Mucosa of descending colon (tissue), 3 donors: ENCODE data around the gene DNAJC17. TPM values are rescaled to one million over a fixed set of nuclear protein-coding genes. Genes with fewer than 3 reads are reported as not detected.

Experiments
- ATAC-seq: fragments of 200-7000 bp; cut with Tn5 transposase; one replicate; pipeline ENCODE4 v1.9.1; 2020; ENCODE audit warnings: mild to moderate bottlenecking, moderate library complexity
- DNase-seq, 3 donors: peaks; one replicate each; pipeline ENCODE4 v3.0.0-alpha.2; 2020
- H3K36me3 ChIP-seq: fragments of 200-600 bp; one replicate; pipeline ENCODE4 v1.8.0; 2021; ENCODE audit warnings: low read depth, mild to moderate bottlenecking
- H3K4me1 ChIP-seq: fragments of 200-600 bp; one replicate; pipeline ENCODE4 v1.8.0; 2021; ENCODE audit warnings: low read depth, mild to moderate bottlenecking
- H3K4me3 ChIP-seq: fragments of 200-600 bp; one replicate; pipeline ENCODE4 v1.8.0; 2021; ENCODE audit warnings: mild to moderate bottlenecking
- H3K9me3 ChIP-seq: fragments of 200-600 bp; one replicate; pipeline ENCODE4 v1.8.0; 2021; ENCODE audit warnings: mild to moderate bottlenecking
- intact Hi-C, 2 donors: fragments of 100-400 bp; cut with DNase I in 1 of 2; cut with micrococcal nuclease in 1 of 2; formaldehyde crosslinking; loops; one replicate each; pipeline versions ENCODE4 v1.11.0 to v1.11.1; 2022; cut with DNase I, micrococcal nuclease
- total RNA-seq, 3 donors: library from RNA; stranded (reverse); fragmentation: NEBNext Ultra II Directional in 2 of 3; extraction: Animal tissue kit (Norgen Biotek cat#: 25700) in 2 of 3; gene quantifications; one replicate each; pipeline versions ENCODE4 v1.2.1 to v1.2.4, GENCODE V29; 2021 to 2023
- TF ChIP-seq, protein P1 (sequence below): fragments of 200-600 bp; IDR thresholded peaks from one replicate; pipeline ENCODE4 v1.8.0; 2022; ENCODE audit warnings: antibody characterized with exemption, mild to moderate bottlenecking
- donor health status: DM: no; HTN: no; CAD: no; lungs with moderate emphysema.
- donor health status: DM: no; HTN: no; CAD: no.
- donor health status: DM: no; HTN: yes; CAD: no.

Gene DNAJC17
- total RNA-seq, 3 donors from 2014 or later, result 29.6 to 47.6 (median 36.5) TPM

DNA sequence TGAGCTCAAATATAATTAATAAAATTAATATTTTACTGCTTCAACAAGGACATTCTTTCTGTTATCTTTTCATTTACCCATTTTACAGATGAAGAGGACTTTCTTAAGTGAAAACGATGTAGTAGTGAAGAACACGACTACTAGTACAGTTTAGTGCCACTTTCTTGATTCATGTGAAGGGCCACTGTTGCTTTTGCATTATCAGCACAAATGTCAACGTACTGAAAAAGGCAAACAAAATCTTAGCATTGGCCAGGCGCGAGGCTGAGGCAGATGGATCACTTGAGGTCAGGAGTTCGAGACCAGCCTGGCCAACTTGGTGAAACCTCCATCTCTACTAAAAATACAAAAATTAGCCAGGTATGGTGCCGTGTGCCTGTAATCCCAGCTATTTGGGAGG is 11.8 kb upstream of the DNAJC17 start:
- no peak for ATAC-seq
- intact Hi-C loops, result no loop called here
- H3K9me3 ChIP-seq, result no peaks in the 10 kb centered on the region
- H3K36me3 ChIP-seq, result peaks cover 5% of the 10 kb centered on the region
- no peak for DNase-seq
- no peaks in the 10 kb centered on the region for H3K4me1 ChIP-seq
- H3K4me3 ChIP-seq, result no peak overlapping the region
- TF ChIP-seq, protein P1, sequence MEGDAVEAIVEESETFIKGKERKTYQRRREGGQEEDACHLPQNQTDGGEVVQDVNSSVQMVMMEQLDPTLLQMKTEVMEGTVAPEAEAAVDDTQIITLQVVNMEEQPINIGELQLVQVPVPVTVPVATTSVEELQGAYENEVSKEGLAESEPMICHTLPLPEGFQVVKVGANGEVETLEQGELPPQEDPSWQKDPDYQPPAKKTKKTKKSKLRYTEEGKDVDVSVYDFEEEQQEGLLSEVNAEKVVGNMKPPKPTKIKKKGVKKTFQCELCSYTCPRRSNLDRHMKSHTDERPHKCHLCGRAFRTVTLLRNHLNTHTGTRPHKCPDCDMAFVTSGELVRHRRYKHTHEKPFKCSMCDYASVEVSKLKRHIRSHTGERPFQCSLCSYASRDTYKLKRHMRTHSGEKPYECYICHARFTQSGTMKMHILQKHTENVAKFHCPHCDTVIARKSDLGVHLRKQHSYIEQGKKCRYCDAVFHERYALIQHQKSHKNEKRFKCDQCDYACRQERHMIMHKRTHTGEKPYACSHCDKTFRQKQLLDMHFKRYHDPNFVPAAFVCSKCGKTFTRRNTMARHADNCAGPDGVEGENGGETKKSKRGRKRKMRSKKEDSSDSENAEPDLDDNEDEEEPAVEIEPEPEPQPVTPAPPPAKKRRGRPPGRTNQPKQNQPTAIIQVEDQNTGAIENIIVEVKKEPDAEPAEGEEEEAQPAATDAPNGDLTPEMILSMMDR, result no peak

DNA sequence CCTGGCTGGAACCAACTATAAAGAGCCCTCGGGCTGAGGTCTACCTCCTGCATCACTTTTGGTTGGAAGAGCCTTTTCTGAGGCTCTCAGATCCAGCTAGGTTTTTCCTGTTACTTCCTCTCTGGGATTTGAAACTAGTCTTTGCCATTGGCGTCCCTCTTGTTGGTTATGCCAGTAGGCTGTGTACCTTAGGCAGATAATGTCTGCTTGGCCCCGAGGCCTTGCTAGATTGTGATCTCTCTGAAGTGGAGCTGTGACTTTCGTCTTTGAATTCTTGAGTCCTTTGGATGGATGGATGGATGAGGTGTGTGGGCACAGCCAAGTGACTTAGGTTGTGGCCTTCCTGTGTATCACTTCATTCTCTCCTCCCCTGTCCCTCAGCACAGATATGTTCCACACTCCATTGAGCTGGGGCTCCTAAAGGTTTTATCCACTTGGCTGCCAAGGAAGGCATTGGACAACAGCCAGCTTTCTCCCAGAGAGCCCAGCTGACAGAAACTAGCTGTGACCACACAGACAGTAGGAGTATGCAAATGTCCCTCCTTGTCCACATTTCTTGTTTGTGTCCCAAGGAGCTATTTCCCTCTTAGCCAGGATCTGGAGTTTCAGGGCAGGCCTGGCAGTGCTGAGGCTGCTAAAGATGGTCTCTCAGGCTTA is 7.9 kb upstream of the DNAJC17 start:
- H3K9me3 ChIP-seq, result no peaks in the 10 kb centered on the region
- no peak for DNase-seq
- no peak for ATAC-seq
- H3K4me1 ChIP-seq, result no peaks in the 10 kb centered on the region
- no peak overlapping the region for H3K4me3 ChIP-seq
- intact Hi-C loops, result no loop called here
- H3K36me3 ChIP-seq, result peaks cover 5% of the 10 kb centered on the region
- TF ChIP-seq, protein P1, result no peak

DNA sequence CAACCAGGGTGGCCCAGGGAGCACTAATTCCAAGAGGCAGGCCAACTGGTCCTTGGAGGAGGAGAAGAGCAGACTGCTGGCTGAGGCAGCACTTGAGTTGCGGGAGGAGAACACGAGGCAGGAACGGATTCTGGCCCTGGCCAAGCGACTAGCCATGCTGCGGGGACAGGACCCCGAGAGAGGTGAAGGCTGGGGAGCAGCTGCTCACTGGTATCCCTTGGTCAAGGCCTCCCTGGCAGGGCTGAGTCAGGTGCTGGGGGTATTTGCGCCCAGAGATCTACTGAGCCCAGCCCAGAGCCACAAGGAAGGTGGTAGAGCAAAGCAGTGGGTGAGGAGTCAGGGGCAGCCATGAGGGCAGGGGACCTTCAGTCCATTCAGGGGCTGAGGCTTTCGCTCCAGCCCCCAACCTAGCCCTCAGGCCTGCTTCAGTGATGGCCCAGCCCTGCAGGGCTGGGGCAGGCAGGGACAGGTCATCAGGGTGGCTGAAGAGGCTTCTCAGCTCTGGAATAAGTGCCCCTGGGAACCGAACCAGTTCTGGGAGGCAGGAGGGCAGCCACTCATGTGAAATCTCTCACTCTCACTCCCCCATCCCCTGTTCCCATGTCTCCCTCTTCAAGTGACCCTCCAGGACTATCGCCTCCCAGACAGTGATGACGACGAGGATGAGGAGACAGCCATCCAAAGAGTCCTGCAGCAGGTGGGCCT is 5.6 kb upstream of the DNAJC17 start:
- H3K4me1 ChIP-seq, result peaks cover 12% of the 10 kb centered on the region
- DNase-seq (peak in 2 of 3 donors; percentile 25 to 45), ATAC-seq (no peak)
- H3K36me3 ChIP-seq, result peaks cover 5% of the 10 kb centered on the region
- no peak overlapping the region for H3K4me3 ChIP-seq
- H3K9me3 ChIP-seq, result no peaks in the 10 kb centered on the region
- intact Hi-C loops, result no loop called here
- TF ChIP-seq, protein P1, result no peak

DNA sequence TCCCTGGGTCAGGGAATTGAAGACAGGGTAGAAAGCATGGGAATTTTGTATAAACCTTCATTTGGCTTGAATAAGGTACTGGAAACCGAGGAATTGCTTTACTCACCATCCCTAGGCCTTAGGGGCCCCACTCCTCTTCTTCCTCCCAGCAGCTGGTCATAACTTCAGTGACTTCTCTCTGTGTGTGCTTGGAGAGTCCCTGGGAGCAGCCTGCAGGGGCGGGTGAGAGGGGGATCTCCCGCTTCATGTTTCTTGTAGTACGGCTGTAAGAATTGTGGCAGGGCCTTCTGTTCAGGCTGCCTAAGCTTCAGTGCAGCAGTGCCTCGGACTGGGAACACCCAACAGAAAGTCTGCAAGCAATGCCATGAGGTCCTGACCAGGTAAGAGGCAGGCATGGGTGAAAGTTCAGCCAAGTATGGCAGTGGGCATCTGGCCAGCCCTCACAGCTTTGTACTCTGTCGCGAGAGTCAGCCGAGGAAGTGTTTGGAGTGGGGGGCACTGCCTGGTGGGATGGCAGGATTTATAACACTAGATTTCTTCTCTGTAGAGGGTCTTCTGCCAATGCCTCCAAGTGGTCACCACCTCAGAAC is 1.7 kb upstream of the DNAJC17 start:
- Histone ChIP-seq H3K4me3 (no peak overlapping the region), H3K9me3 (no peaks in the 10 kb centered on the region), H3K4me1 (peaks cover 20% of the 10 kb centered on the region), H3K36me3 (no peaks in the 10 kb centered on the region)
- intact Hi-C loops, result no loop called here
- DNase-seq (peak in 2 of 3 donors; percentile 28 to 39), ATAC-seq (no peak)
- TF ChIP-seq, protein P1, result no peak

DNA sequence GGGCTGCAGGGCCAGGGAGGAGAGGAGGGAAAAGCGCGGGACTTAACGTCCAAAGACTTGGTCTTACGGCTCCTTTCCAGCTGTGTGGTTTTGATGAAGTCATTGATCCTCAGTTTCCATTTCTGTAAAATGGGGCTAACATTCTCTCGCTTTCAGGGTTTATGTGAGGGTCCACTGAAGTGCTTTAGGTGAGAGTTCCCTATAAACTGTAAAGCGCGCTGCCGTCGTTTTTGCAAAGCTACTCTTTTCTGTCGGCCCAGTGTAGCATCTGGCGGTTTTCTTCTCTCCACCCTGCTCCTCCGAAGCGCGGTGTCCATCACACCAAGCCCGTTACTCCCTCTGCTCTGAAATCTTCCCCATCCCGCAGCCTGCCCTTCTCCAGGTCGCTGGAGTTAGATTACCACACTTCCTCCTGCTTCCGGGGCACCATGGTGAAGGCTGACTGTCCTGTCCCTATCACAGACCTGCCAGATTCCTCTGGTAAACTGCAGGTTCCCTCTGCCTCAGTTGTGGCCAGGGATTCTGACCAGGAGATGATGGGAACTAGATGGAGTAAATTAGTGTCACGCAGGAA is 702 bp upstream of the DNAJC17 start:
- ATAC-seq, result no peak
- DNase-seq, result peak in 2 of 3 donors; percentile 39 to 44
- Histone ChIP-seq H3K4me3 (peak overlapping the region; percentile 64), H3K36me3 (no peaks in the 10 kb centered on the region), H3K4me1 (peaks cover 25% of the 10 kb centered on the region), H3K9me3 (no peaks in the 10 kb centered on the region)
- TF ChIP-seq, protein P1, result no peak
- intact Hi-C loops, result no loop called here
